RCC 7860 (cell line): Measurements from ENCODE around the gene PARP3.

Source experiments
- DNase-seq: peaks from one replicate; pipeline ENCODE4 v3.0.0-alpha.2; 2015; ENCODE audit warnings: low spot score
- FAIRE-seq: peaks from 2 replicates; lab custom pipeline; 2012; peaks lifted over from hg19 to GRCh38; lab: Jason Lieb, UNC

Gene PARP3

DNA sequence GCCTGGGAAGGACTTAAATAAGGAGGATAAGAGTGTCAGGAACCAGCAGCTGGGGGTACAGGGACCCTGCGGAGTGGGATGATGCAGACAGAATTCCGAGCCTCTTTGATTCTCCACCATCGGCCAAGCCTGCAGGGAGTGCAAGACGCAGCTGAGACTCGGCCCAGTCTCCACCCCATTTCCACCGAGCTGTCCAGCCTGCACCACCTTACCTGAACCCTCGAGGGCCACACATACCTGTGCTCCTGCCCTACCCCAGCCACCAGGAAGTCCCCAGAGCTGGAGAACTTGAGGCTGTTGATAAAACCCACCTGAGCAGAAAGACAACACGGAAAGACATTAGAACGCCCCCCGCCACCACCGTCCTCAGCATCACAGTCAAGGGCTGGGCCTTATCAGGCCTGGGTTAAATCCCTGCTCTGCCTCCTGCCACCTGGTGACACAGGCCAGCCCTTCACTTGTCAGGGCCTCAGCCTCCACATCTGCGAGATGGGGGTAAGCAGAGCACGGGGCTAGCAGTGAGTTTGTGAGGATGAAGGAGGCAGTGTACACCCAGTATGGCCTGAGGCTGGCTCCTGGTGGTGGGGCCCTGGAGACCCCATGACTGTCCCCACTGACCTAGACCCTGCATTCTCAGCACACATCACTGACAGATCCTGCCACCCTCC, 8.6 kb upstream of the PARP3 start:
- FAIRE-seq: no peak

DNA sequence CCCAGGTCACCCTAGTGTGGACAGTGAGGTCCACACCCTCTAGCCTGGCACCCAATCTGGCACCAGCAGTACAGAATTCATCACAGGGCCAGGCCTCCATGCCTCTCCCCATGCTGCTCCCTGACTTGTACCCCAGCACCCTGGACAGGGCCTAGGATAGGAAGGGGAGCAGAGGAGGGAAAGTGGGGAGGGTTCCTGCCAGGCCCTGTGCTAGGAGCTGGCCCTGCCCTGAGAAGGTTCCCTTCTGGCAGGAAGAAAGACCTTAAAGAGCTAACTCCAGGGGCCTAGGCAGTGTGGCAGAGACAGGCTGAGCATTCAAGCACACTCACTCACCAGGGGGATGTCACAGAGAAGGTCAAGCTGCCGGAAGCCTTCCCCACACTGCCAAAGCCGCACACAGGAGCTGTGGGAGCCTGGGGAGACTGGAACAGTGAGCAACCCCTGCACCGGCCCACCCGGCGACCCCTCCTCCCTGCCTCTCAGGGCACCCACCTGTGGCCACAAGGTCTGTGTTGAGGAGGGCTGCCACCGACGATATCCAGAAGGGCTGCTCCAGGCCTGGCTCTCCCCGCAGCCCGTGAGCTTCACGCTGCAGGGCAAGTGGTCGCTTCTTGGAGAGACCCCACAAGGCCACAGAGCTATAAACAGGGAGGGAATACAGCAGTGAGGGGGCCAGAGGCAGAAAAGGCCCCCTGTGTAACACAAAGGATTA, 7.9 kb upstream of the PARP3 start:
- no peak for FAIRE-seq

More for the DNA sequence above, 8.6 kb upstream of the PARP3 start:
- DNase-seq: no peak

DNA sequence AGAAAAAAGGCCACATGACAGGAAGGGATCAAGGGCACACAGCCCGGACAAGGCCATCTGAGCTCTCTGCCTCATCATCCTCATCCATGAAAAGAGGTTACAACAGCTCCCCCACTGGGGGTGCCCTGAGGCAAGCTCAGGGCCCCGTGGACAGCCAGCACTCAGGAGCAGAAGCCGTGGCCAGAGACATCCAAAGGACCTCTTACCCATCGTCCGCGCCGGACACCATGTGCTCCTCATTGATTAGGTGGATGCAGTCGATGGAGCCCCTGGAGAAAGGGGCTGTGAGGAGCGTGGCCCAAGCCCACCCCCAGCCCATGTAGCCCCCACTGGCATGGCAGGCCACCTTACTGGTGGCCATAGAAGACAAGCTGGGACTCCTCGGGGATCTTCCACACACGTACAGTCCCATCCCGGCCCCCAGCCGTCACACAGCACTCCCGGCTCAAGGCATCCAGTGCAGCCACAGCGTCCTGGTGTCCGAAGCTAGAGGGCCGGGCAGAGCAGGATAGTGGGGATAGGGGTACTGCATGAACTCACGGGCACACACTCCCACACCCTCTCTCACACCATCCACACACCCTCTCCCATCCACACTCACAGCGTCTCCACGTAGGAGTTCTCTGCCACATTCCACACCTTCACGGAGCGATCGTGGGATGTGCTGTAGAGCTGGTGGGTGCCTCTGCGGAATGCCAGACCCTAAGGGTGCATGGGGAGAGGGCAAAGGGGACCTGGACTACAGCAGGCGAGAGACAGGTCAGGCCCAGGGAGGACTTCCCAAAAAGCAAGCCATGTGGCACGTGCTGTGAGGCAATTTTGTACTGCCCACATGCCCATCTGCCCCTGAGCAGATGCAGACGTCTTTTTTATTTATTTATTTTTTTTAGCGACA, 6.9 kb upstream of the PARP3 start:
- FAIRE-seq (no peak), DNase-seq (no peak)

More for the DNA sequence above, 7.9 kb upstream of the PARP3 start:
- no peak for DNase-seq

DNA sequence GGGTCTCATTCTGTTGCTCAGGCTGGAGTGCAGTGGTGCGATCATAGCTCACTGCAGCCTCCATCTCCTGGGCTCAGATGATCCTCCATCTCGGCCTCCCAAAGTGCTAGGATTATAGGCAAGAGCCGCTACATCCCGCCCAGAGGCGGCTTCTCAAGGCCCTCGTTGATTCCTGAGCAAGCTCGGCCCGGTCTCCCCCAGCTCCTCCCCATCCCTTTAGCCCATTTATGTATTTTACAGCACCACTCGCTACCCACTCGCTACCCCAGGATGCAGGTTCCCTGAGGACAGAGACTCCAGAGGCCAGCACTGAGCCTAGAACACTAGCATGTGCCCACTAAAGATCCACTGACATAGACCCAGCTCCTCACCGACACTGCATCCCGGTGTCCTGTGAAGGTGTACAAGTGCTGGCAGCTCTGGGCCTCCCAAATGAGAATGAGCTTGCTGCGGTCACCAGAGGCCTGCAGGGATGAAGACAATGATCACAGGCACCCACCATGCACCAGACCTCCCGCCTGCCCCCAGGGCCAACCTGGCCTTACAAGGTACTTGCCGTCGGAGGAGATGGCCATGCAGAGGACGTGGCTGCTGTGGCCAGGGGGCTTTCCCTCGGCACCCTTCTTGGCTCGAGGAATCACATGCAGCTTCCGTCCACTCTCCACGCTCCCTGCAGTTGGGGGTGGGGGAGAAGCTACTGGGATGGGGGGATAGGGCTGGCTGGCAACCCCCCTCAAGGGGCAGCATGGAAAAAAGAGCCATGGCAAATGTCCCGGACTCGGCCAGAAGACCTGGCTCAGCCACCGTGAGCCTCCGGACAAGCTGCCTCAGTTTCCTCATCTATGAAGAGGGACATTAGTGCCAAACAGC, 6.0 kb upstream of the PARP3 start:
- FAIRE-seq (no peak), DNase-seq (no peak)

DNA sequence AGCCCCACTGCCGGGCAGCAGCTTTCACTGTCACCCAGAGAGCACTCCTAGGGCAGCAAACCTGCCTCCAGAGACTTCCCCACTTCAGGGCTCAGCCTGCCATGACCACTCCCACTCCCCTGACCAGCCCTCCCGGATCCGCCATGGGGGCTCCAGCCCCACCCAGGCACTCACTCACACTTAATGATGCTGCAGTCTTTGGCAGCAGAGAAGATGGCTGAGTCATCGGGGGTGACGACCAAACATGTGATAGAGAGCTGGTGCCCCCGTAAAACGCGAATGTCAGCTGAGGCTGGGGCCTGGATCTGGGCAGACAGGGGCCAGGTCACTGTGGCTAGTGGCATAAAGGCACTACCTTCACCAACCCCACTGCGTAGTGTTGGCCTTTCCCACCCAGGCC, 5.1 kb upstream of the PARP3 start:
- no peak for FAIRE-seq
- no peak for DNase-seq

DNA sequence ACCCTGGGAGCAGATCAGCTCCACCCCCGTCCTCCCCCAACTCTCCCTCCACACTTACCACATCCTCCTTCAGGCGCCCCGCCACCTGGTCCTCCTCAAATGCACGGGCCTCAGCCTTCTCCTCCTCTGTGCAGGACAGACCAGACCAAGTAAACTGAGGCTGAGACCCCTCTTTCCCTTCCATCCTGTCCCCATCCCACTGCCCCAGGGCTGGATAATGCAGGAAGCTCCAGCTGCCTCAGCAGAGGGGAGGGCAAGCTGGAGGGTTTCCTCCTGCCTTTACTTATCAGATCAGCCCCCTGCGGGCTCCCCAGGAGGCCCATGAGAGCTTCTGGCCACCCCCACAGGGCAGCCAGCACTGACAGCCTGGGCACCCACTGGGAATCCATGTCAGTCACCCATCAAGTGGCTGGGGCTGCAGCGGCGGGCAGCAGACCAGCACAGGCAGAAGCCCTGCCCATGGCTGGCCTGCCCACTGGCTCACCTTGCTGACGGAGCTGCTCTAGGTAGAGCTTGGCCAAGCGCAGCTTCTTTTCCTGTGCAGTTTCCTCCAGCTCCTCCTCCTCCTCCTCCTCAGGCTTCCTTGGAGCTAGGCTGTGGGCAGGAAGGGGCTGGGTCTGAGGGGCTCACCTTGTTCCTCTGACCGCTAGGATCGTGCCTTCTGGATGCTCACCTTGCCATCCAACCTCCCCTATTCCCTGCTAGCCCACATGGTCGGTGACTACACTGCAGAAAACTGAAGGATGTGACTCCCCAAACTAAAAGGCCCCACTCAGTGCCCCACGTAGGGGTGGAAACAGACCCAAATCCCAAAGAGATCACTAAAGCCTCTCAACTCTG, 4.3 kb upstream of the PARP3 start:
- DNase-seq: no peak
- FAIRE-seq: no peak

DNA sequence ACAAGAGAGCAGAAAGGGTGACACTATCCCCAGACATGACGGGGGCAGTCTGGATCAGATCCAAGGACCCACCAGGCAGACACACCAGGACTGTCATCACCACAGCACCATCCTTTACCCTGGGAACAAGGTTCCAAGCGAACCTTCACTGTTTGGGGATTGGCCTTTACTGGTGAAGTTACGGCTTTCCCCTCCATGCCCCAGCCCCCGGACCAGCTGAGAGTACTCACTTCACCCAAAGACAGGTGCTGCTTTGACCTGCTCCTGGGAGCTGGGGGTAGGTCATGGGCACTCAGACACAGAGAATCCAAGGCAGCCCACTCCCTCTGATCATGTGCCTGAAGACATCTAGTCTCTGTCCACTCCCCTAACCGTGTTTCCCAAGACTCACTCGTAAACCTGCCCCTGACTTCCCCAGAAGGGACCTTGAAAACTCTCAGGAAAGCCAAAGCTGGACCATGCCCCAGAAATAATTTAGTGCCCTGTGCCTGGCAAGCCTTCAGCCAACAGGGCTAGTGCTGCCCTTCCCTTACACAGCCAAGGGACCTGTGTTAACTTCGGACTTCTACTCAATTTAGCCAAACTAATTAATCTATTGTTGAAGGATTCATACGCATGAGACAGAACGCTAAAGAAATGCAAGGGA, 3.3 kb upstream of the PARP3 start:
- no peak for FAIRE-seq
- no peak for DNase-seq

DNA sequence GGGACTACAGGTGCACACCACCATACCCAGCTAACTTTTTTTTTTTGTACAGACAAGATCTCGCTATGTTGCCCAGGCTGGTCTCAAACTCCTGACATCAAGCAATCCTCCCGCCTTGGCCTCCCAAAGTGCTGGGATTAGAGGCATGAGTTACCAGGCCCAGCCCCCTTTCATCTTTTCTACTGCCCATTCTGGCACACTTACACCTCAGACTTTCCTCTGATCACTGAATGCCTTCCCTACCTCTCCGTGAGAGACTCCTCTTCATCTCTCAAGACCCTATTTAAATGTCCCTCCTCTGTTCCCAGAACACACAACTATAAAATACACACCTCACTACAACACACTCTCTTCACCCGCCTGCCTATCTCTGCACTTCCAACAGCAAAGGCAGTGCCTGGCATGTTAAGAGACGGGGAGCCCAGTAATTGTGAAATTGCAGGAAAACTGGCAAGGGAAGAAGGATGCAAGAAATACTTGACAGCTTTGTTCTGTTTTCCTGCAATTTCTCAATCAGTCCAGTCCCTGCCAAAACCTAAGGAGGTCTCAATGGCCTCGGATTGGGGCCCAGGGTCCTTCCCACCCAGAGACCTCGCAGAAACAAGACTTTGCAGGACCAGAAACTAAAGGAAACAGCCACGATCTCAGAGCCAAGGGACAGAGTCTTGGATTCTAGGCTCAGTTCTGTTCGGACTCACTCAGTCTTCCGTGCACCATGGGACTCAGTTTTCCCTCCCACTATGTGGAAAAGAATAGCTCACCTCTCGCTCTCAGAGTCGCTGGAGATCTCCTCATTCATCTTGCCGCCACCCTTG, 1.3 kb upstream of the PARP3 start:
- FAIRE-seq (no peak), DNase-seq (no peak)

DNA sequence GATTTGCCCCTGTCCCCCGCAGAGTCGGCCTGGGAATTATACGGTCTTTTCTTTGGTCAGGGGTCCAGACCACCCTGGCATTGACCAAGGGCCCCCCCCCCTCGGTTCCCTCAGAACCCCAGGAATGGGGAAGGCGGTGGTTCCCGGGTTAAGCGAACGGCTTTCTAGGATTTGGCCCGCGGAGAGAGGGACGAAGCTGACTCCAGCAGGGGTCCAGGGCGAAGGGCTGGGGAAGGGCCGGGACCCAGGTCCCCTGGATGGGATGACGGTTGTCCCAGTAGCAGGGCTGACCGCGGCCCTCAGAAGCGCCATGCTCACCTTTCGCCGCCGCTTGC, 733 bp upstream of the PARP3 start:
- no peak for FAIRE-seq
- DNase-seq: no peak

DNA sequence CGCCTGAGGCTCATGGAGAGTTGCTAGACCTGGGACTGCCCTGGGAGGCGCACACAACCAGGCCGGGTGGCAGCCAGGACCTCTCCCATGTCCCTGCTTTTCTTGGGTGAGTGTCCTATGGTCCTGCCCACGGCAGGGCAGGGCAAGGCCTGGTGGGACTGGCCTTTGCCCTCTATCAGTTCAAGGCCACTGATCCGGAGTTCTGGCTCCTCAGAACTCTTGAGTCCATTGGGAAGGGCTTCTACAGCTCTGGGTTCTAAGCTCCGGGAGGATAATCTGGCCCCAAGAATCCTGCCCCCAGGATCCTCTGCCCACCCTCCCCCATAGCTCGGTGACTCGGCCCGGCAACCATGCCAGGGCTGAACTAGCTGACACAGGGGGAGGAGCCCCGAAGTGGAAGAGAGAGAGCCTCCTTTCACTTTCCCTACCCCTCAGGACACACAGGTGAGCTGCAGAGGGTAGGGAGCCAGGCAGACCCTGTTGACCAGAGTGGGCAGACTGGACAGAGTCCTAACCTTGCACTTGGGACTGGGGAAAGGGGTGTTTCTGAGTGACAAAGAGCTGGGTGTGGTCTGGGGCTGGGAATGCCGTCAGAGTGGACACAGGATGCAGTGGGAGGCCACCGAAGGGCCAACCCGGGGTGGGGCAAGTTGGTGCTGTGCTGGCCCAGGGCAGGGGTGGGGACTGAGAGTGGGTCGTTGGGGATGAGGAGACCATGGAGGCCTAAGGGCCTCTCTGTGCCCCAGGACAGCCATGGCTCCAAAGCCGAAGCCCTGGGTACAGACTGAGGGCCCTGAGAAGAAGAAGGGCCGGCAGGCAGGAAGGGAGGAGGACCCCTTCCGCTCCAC, 664 bp downstream of the PARP3 start:
- DNase-seq (peak; percentile 49), FAIRE-seq (no peak)

DNA sequence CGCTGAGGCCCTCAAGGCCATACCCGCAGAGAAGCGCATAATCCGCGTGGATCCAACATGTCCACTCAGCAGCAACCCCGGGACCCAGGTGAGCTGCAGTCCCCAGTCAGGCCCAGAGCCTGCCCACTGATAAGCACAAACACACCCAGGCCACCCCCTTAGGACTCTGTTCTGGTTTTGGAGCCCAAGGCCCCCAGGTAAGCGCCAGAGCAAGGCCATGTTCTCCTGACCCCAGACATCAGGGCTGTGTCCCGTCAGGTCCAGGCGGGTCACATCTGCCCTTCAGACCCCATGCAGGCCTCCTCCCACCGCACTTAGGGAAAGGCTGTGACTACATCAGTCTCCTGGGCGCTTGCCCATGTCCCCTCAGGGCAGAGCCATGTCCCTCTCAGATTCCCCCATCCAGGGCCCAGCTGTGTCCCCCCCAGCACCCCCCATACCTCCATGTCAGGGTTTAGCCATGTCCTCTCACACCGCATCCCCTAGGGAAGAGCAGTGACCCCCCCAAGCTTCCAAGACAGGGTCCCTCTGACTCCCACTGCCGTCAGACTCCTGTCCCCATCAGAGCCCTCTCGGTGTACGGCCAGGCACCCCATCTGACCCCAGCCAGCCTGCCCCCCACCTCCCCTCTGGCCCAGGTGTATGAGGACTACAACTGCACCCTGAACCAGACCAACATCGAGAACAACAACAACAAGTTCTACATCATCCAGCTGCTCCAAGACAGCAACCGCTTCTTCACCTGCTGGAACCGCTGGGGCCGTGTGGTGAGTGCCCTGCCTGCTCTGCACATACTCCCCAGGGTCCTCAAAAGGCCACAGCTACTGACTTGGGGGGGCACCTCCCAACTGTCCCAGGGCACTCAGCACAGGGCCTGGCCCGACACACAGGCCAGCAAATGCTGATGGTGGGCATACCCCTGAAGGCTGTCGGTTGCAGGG, 1.6 kb downstream of the PARP3 start:
- DNase-seq (no peak), FAIRE-seq (no peak)

DNA sequence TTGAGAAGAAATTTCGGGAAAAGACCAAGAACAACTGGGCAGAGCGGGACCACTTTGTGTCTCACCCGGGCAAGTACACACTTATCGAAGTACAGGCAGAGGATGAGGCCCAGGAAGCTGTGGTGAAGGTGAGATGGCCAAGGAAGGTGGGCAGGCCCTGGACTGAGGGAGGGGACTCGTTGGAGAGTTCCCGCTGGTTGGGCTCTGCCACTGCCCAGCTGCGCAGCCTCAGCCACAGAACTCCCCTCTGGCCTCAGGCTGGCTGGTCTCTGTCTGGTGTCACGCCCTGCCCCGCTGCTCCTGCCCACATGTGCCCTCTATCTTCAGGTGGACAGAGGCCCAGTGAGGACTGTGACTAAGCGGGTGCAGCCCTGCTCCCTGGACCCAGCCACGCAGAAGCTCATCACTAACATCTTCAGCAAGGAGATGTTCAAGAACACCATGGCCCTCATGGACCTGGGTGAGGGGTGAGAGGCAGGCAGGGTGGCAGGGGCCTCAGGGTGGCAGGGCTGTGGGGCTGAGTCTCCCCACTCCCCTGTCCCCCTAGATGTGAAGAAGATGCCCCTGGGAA, 2.4 kb downstream of the PARP3 start:
- FAIRE-seq (no peak), DNase-seq (no peak)

DNA sequence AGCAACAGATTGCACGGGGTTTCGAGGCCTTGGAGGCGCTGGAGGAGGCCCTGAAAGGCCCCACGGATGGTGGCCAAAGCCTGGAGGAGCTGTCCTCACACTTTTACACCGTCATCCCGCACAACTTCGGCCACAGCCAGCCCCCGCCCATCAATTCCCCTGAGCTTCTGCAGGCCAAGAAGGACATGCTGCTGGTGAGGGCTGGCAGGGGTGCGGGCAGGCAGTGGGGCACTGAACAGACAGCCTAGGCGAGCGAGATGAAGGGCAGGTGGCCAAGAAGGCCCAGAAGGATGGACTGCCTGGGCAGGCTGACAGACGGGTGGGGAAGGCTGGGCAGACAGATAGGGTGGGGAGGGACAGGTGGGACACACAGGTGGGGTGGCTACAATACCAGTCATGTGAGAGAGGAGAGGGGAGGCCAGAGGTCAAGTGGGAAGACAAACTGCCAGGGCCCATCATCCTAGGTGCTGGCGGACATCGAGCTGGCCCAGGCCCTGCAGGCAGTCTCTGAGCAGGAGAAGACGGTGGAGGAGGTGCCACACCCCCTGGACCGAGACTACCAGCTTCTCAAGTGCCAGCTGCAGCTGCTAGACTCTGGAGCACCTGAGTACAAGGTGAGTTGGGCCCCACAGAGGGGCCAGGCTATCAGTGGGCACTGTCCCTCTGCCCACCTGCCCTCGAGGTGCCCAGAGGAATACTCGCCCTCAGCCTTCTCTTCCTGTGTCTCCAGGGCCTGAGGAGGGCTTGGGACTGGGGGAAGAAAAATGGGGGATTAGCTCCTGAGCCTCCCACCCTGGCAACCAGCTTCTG, 3.1 kb downstream of the PARP3 start:
- FAIRE-seq (no peak), DNase-seq (no peak)

DNA sequence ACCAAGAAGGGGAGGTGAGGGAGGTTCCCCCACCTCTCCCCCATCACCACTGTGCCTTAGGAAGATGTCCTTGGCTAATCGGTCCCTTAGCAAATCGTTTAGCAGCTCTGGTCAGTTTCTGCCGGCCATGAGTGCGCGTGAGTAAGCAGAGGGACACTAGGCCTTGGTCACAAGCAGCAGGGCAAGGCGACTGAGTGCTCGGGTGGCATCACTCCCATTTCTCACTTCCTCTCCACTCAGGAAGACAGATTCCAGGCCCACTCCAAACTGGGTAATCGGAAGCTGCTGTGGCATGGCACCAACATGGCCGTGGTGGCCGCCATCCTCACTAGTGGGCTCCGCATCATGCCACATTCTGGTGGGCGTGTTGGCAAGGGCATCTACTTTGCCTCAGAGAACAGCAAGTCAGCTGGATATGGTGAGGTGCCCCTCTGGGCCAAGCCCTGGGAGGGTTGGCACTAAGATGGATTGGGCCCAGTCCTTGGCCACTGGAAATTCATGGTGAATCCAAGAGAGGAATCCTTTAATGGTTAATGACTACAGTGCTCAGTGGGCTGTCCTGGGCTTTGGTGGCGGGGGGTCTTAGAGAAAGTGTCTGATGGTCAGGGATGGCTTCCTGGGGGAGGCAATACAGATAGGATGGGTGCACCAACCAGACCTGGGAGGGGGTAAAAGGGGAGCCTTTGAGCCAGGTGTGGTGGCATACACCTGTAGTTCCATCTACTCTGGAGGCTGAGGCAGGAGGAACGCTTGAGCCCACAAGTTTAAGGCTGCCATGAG, 4.0 kb downstream of the PARP3 start:
- FAIRE-seq: no peak

DNA sequence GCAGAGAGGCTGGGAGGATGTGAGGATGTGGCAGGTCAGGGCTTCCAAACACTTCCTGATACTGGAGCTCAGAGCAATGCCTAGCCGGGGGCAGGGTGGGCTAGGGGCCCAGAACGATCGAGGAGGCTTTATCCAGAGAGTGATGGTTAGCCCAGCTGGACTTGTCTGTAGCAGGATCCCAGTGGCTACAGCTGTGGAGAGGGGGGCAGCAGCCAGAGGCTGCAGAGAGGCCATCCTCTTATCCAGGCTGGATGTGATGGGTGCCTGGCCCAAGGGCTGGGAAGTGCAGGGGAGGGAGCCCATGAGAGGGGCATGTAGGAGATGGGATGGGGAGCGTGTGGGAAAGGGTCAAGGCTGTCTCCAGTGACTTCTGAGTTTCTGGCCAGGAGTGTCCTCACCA, 4.6 kb downstream of the PARP3 start:
- DNase-seq (no peak), FAIRE-seq (no peak)

More for the DNA sequence above, 4.0 kb downstream of the PARP3 start:
- DNase-seq: no peak
